Measurements from ENCODE around the gene C2orf92. TPM values are rescaled to one million over a fixed set of nuclear protein-coding genes. Genes with fewer than 3 reads are reported as not detected.

Gene C2orf92
- polyA plus RNA-seq, 1 donor from 2014 or later, result 10.7 TPM

DNA sequence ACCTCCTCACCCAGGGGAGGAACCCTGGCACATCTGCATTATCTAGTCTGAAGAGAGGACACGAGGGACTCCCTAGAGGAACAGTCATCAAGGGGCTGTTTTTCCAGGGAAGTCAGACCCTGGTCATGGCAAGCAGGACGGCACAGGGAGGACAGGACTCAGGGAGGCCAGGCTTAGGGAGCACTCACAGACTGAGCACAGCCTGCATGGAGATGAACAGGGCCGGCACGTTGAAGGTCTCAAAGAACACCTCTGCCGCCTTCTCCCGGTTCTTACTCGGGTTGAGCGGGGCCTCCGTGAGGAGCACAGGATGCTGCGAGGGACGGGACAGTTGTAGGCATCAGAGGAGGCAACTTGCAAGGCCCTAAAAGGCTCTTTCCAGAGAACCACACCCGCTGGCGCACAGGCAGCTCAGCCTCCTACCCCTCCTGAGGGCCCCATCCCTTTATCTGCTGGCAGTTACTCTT, 10.8 kb upstream of the C2orf92 start:
- Histone ChIP-seq H4K20me1 (ENCODE audit: insufficient read depth) (no peaks in the 10 kb centered on the region), H3F3A (ENCODE audit: insufficient read depth, low read length, poor library complexity, severe bottlenecking) (no peaks in the 10 kb centered on the region), H2AFZ (ENCODE audit: low read depth, low read length) (no peak overlapping the region), H3K9ac (ENCODE audit: low read length) (no peak overlapping the region), H3K27ac (ENCODE audit: low read length) (no peak overlapping the region), H3K4me3 (ENCODE audit: low read length) (no peak overlapping the region), H3K4me2 (ENCODE audit: low read length) (no peak overlapping the region), H3K27me3 (ENCODE audit: insufficient read depth, low read depth, low read length) (no peaks in the 10 kb centered on the region), H3K36me3 (ENCODE audit: insufficient read depth, low read length) (no peaks in the 10 kb centered on the region), H3K9me3 (ENCODE audit: low read length) (no peaks in the 10 kb centered on the region), H3K9me2 (ENCODE audit: insufficient read depth, low read length) (no peaks in the 10 kb centered on the region), H3K79me2 (replicated peaks; ENCODE audit: insufficient read depth, low read length) (peaks cover 20% of the 10 kb centered on the region)
- TF ChIP-seq RAD21 (conservative IDR thresholded peaks at IDR 0.05), result no peak

DNA sequence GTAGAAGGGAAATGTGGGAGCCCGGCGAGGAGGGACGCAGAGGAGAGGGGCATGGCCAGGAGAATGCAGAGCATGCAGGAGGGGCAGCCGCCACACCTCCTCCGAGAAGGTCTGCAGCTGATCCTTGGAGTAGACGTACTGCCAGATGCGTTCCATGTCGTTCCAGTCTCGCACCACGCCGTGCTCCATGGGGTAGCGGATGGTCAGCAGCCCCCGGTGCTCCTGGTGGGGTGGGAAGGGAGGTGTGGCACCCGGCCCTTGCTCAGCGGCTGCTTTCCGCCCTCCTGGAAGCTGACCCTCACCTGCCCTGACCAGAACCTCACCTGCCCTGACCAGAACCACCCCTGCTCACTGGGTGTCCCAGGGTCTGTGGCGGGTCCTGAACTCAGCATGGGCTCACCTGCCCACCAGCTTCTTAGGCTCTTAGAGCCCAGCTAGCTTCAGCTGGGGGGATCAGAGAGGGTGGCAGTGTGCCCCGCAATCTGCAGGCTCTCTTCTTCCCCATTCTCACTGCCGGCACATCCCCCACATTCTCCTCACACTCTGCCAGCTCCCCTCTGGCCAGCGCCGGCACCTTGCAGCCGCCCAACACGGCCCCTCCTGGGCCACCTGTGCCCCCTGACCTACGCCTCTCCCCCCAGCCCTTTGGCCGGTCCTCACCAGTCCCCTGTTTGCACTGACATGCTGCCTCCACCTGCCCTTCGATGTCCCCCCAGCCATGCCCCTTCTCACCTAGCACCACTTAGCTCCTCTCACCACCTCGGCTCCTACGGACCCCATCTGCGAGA, 10.1 kb upstream of the C2orf92 start:
- H3K36me3 ChIP-seq (ENCODE audit: insufficient read depth, low read length), result no peaks in the 10 kb centered on the region
- no peaks in the 10 kb centered on the region for H3K9me3 ChIP-seq (ENCODE audit: low read length)
- no peaks in the 10 kb centered on the region for H3K27me3 ChIP-seq (ENCODE audit: insufficient read depth, low read depth, low read length)
- no peak overlapping the region for H3K9ac ChIP-seq (ENCODE audit: low read length)
- H3K27ac ChIP-seq (ENCODE audit: low read length), result no peak overlapping the region
- no peaks in the 10 kb centered on the region for H3K9me2 ChIP-seq (ENCODE audit: insufficient read depth, low read length)
- H2AFZ ChIP-seq (ENCODE audit: low read depth, low read length), result no peak overlapping the region
- no peak overlapping the region for H3K4me3 ChIP-seq (ENCODE audit: low read length)
- H4K20me1 ChIP-seq (ENCODE audit: insufficient read depth), result no peaks in the 10 kb centered on the region
- H3F3A ChIP-seq (ENCODE audit: insufficient read depth, low read length, poor library complexity, severe bottlenecking), result no peaks in the 10 kb centered on the region
- TF ChIP-seq CTCF (IDR thresholded peaks at IDR 0.05; ENCODE audit: poor library complexity, severe bottlenecking) (no peak), RAD21 (conservative IDR thresholded peaks at IDR 0.05) (no peak), SMC3 (conservative IDR thresholded peaks at IDR 0.05; ENCODE audit: poor library complexity) (no peak), TAF1 (IDR thresholded peaks at IDR 0.05; ENCODE audit: low read depth) (no peak), REST (IDR thresholded peaks at IDR 0.05; ENCODE audit: borderline replicate concordance) (no peak), EZH2 (IDR thresholded peaks at IDR 0.05; ENCODE audit: borderline replicate concordance, insufficient read depth, low read length, poor library complexity, severe bottlenecking) (no peak), EP300 (conservative IDR thresholded peaks at IDR 0.05; ENCODE audit: poor library complexity, severe bottlenecking) (no peak), MXI1 (conservative IDR thresholded peaks at IDR 0.05; ENCODE audit: poor library complexity, severe bottlenecking) (no peak)
- peaks cover 20% of the 10 kb centered on the region for H3K79me2 ChIP-seq (replicated peaks; ENCODE audit: insufficient read depth, low read length)
- H3K4me2 ChIP-seq (ENCODE audit: low read length), result no peak overlapping the region
